Ovary (tissue), 3 donors: Measurements from ENCODE around the gene KRTAP10-7.

ENCODE experiments used
- EP300 ChIP-seq: sonication (generic); formaldehyde crosslinking; IDR thresholded peaks from one replicate; pipeline ENCODE4 v1.6.1; 2017; ENCODE audit warnings: antibody characterized with exemption
- POLR2A ChIP-seq: fragments of 450-650 bp; IDR thresholded peaks from one replicate; pipeline ENCODE4 v1.6.1; 2017; ENCODE audit warnings: antibody characterized with exemption, mild to moderate bottlenecking, moderate library complexity
- TF ChIP-seq, protein P1 (sequence below), 3 donors: fragments of 450-650 bp in 2 of 3; fragments of 200-600 bp in 1 of 3; IDR thresholded peaks; one replicate each; pipeline versions ENCODE4 v1.5.1 to v1.8.0; 2016 to 2022; ENCODE audit warnings: antibody characterized with exemption in 3 of 3, mild to moderate bottlenecking in 1 of 3
- donor health status: DM: no; HTN: no; CAD: no.

- no peak for TF ChIP-seq EP300
- TF ChIP-seq, protein P1, sequence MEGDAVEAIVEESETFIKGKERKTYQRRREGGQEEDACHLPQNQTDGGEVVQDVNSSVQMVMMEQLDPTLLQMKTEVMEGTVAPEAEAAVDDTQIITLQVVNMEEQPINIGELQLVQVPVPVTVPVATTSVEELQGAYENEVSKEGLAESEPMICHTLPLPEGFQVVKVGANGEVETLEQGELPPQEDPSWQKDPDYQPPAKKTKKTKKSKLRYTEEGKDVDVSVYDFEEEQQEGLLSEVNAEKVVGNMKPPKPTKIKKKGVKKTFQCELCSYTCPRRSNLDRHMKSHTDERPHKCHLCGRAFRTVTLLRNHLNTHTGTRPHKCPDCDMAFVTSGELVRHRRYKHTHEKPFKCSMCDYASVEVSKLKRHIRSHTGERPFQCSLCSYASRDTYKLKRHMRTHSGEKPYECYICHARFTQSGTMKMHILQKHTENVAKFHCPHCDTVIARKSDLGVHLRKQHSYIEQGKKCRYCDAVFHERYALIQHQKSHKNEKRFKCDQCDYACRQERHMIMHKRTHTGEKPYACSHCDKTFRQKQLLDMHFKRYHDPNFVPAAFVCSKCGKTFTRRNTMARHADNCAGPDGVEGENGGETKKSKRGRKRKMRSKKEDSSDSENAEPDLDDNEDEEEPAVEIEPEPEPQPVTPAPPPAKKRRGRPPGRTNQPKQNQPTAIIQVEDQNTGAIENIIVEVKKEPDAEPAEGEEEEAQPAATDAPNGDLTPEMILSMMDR (IDR thresholded peaks at IDR 0.05), result no peak
- no peak for TF ChIP-seq POLR2A
Observed at GRCh38 chr21:44636209-44637017, 36.0 kb downstream of the KRTAP10-7 start.
